ENCODE results near the gene MPO. TPM values are rescaled to one million over a fixed set of nuclear protein-coding genes. Genes with fewer than 3 reads are reported as not detected.

The MPO gene
- total RNA-seq, 1 experiment from 2014 or later: not detected

GRCh38 chr17:58232707-58233156, 48.0 kb downstream of the MPO start:
- no peak overlapping the region for H4K5ac ChIP-seq (ENCODE audit: insufficient read length, low read depth, low read length)
- no peak for TF ChIP-seq CTCF (conservative IDR thresholded peaks at IDR 0.05)
- DNase-seq: peak; percentile 72
- H3K79me2 ChIP-seq (ENCODE audit: insufficient read depth, low read length): no peaks in the 10 kb centered on the region
- H3K27me3 Mint-ChIP-seq (ENCODE audit: low read depth): peaks cover 54% of the 10 kb centered on the region
- H3K18ac ChIP-seq (ENCODE audit: insufficient read length, low read depth, low read length): peak overlapping the region; percentile 15
- no peak overlapping the region for H2BK120ac ChIP-seq (ENCODE audit: low read depth, low read length, poor library complexity, severe bottlenecking)
- H3K23me2 ChIP-seq (ENCODE audit: insufficient read length, low read depth, low read length, poor library complexity, severe bottlenecking): no peaks in the 10 kb centered on the region
- H2BK12ac ChIP-seq (ENCODE audit: insufficient read length, low read depth, low read length): no peak overlapping the region
- H2BK20ac ChIP-seq (ENCODE audit: low read depth, low read length, poor library complexity, severe bottlenecking): no peak overlapping the region
- no peak overlapping the region for H3K14ac ChIP-seq (ENCODE audit: insufficient read depth, low read length)
- no peaks in the 10 kb centered on the region for H3K36me3 Mint-ChIP-seq (ENCODE audit: insufficient read depth in 1 of 3, low read depth in 3 of 3)
- H3K9me3 ChIP-seq (ENCODE audit: control insufficient read depth, low read depth, low read length): no peaks in the 10 kb centered on the region
- no peak overlapping the region for H2BK5ac ChIP-seq (ENCODE audit: insufficient read length, low read length)
- no peak overlapping the region for H3T11ph ChIP-seq (ENCODE audit: low read length)
- peak overlapping the region; percentile 10 for H2AFZ ChIP-seq (ENCODE audit: low read length)
- WGBS (ENCODE audit: extremely low coverage, insufficient read length, low lambda C conversion rate): no CpG with 5 or more reads among the region's 12 CpGs
- no peak overlapping the region for H3K56ac ChIP-seq (ENCODE audit: insufficient read length, low read depth, low read length)
- 0 out of 2 replicates have a peak, but pooled peaks cover 2% of the 10 kb centered on the region for H3K27me3 ChIP-seq (ENCODE audit: insufficient read depth, low read length)
- H3K79me1 ChIP-seq (ENCODE audit: insufficient read depth, low read depth, low read length, poor library complexity, severe bottlenecking): no peaks in the 10 kb centered on the region
- H3K4me3 Mint-ChIP-seq: no peak overlapping the region
- H3K4ac ChIP-seq (ENCODE audit: low read depth, low read length): no peak overlapping the region
- peaks cover 2% of the 10 kb centered on the region; the same call in 1 of the 2 replicates for H3K4me1 ChIP-seq (ENCODE audit: insufficient read depth, low read length)
- H3K27ac Mint-ChIP-seq: no peak overlapping the region; a peak in 1 of 7 replicates
- no peak overlapping the region for H2AK5ac ChIP-seq (ENCODE audit: insufficient read length, low read length)
- no peak overlapping the region for H3K9ac ChIP-seq (ENCODE audit: extremely low read depth, insufficient read length, low read length)
- no peak overlapping the region for H3K23ac ChIP-seq (ENCODE audit: insufficient read length, low read depth, low read length)
- no peak overlapping the region for H4K91ac ChIP-seq (ENCODE audit: insufficient read length, low read depth, low read length)
- H2BK15ac ChIP-seq (ENCODE audit: low read depth, low read length): no peak overlapping the region; the same call in 1 of the 2 replicates
- no peak overlapping the region for H4K8ac ChIP-seq (replicated peaks; ENCODE audit: insufficient read length, low read depth, low read length)
- no peaks in the 10 kb centered on the region for H3K9me3 Mint-ChIP-seq
- no peak overlapping the region for H3K4me2 ChIP-seq (ENCODE audit: insufficient read depth, insufficient read length, low read length)
- no peaks in the 10 kb centered on the region for H4K20me1 ChIP-seq (ENCODE audit: control insufficient read depth, insufficient read depth, insufficient read length)
- H3K4me1 Mint-ChIP-seq: peaks cover 16 to 22% of the 10 kb centered on the region in 2 experiments
- no peak overlapping the region for H3K27ac ChIP-seq (ENCODE audit: insufficient read length, low read depth, low read length)
